Fibroblast of the aortic adventitia (primary cell): ENCODE measurements around the gene TEX101. TPM values are rescaled to one million over a fixed set of nuclear protein-coding genes. Genes with fewer than 3 reads are reported as not detected.

Source experiments
- DNase-seq: peaks from one replicate; pipeline ENCODE4 v3.0.0-alpha.2; 2010; ENCODE audit warnings: low read depth
- H3K4me3 ChIP-seq: 2 replicates; pipeline ENCODE4 v1.5.1; 2011; ENCODE audit warnings: low read depth, mild to moderate bottlenecking, control low read depth, low read length, moderate library complexity
- CTCF ChIP-seq: IDR thresholded peaks from 2 replicates; pipeline ENCODE4 v1.5.1; 2011; ENCODE audit warnings: mild to moderate bottlenecking, low read length, control low read depth, inconsistent platforms; ENCODE audit not compliant: insufficient read depth
- total RNA-seq: library from RNA; depleted of rRNA; stranded (reverse); fragments of >200 nt; gene quantifications from 2 replicates; pipeline ENCODE4 v1.2.3, GENCODE V29; 2012; ENCODE audit warnings: low replicate concordance

Gene TEX101
- total RNA-seq, 1 donor = not detected

- DNase-seq = no peak
These were observed 46.6 kb downstream of the TEX101 start for GRCh38 chr19:43461303-43461702.

GRCh38 chr19:43462383-43462782, 47.7 kb downstream of the TEX101 start:
- TF ChIP-seq CTCF = no peak
- no peak overlapping the region for H3K4me3 ChIP-seq
- no peak for DNase-seq

More at GRCh38 chr19:43461303-43461702, 46.6 kb downstream of the TEX101 start:
- no peak overlapping the region for H3K4me3 ChIP-seq
- TF ChIP-seq CTCF = no peak

GRCh38 chr19:43462785-43463380, 48.2 kb downstream of the TEX101 start:
- H3K4me3 ChIP-seq = peak overlapping the region; percentile 72
- TF ChIP-seq CTCF = no peak
- no peak for DNase-seq

GRCh38 chr19:43463381-43464133, 48.9 kb downstream of the TEX101 start:
- peak; percentile 84 for DNase-seq
- no peak for TF ChIP-seq CTCF
- H3K4me3 ChIP-seq = peak overlapping the region; percentile 72

GRCh38 chr19:43464134-43464775, 49.6 kb downstream of the TEX101 start:
- H3K4me3 ChIP-seq = peak overlapping the region; percentile 72
- no peak for TF ChIP-seq CTCF
- no peak for DNase-seq

- no peak for TF ChIP-seq CTCF
- peak; percentile 35 for DNase-seq
- H3K4me3 ChIP-seq = peak within 1 kb of the TSS; percentile 72
These were observed 50.9 kb downstream of the TEX101 start, which contains the start of gene LYPD3 for GRCh38 chr19:43465468-43466120. Gene LYPD3 (minus strand): TSS chr19:43465608. CDS start chr19:43465571, 37 bp downstream.
